Measurements from ENCODE around the gene SCMH1. TPM values are rescaled to one million over a fixed set of nuclear protein-coding genes. Genes with fewer than 3 reads are reported as not detected.

The SCMH1 gene
- polyA plus RNA-seq, 1 donor from 2014 or later: 23.0 TPM

- TF ChIP-seq MXI1 (conservative IDR thresholded peaks at IDR 0.05; ENCODE audit: poor library complexity, severe bottlenecking): no peak
- no peak for TF ChIP-seq TAF1 (IDR thresholded peaks at IDR 0.05; ENCODE audit: low read depth)
- TF ChIP-seq EP300 (conservative IDR thresholded peaks at IDR 0.05; ENCODE audit: poor library complexity, severe bottlenecking): no peak
- TF ChIP-seq POLR2AphosphoS5 (IDR thresholded peaks at IDR 0.05): no peak
- TF ChIP-seq SMC3 (conservative IDR thresholded peaks at IDR 0.05; ENCODE audit: poor library complexity): no peak
- no peak for TF ChIP-seq REST (IDR thresholded peaks at IDR 0.05; ENCODE audit: borderline replicate concordance)
- TF ChIP-seq, protein P1, sequence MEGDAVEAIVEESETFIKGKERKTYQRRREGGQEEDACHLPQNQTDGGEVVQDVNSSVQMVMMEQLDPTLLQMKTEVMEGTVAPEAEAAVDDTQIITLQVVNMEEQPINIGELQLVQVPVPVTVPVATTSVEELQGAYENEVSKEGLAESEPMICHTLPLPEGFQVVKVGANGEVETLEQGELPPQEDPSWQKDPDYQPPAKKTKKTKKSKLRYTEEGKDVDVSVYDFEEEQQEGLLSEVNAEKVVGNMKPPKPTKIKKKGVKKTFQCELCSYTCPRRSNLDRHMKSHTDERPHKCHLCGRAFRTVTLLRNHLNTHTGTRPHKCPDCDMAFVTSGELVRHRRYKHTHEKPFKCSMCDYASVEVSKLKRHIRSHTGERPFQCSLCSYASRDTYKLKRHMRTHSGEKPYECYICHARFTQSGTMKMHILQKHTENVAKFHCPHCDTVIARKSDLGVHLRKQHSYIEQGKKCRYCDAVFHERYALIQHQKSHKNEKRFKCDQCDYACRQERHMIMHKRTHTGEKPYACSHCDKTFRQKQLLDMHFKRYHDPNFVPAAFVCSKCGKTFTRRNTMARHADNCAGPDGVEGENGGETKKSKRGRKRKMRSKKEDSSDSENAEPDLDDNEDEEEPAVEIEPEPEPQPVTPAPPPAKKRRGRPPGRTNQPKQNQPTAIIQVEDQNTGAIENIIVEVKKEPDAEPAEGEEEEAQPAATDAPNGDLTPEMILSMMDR (IDR thresholded peaks at IDR 0.05; ENCODE audit: poor library complexity, severe bottlenecking): no peak
- no peak for TF ChIP-seq EZH2 (IDR thresholded peaks at IDR 0.05; ENCODE audit: borderline replicate concordance, insufficient read depth, low read length, poor library complexity, severe bottlenecking)
- TF ChIP-seq RAD21 (conservative IDR thresholded peaks at IDR 0.05): no peak
- Histone ChIP-seq H3K9me2 (ENCODE audit: insufficient read depth, low read length) (no peaks in the 10 kb centered on the region), H3K79me2 (replicated peaks; ENCODE audit: insufficient read depth, low read length) (no peaks in the 10 kb centered on the region), H3K9ac (ENCODE audit: low read length) (no peak overlapping the region), H3K27ac (ENCODE audit: low read length) (no peak overlapping the region), H3K36me3 (ENCODE audit: insufficient read depth, low read length) (peaks cover 11% of the 10 kb centered on the region), H3K9me3 (ENCODE audit: low read length) (no peaks in the 10 kb centered on the region), H2AFZ (ENCODE audit: low read depth, low read length) (no peak overlapping the region), H3K4me2 (ENCODE audit: low read length) (no peak overlapping the region), H3K27me3 (ENCODE audit: insufficient read depth, low read depth, low read length) (no peaks in the 10 kb centered on the region), H4K20me1 (ENCODE audit: insufficient read depth) (no peaks in the 10 kb centered on the region), H3K4me3 (ENCODE audit: low read length) (no peak overlapping the region), H3F3A (ENCODE audit: insufficient read depth, low read length, poor library complexity, severe bottlenecking) (no peaks in the 10 kb centered on the region)
These were observed 204.8 kb downstream of the SCMH1 start for GRCh38 chr1:41037116-41037903.

GRCh38 chr1:41033272-41033671, 208.8 kb downstream of the SCMH1 start:
- Histone ChIP-seq H3K4me2 (ENCODE audit: low read length) (no peak overlapping the region), H3K9ac (ENCODE audit: low read length) (no peak overlapping the region), H3K36me3 (ENCODE audit: insufficient read depth, low read length) (peaks cover 10% of the 10 kb centered on the region), H3K79me2 (replicated peaks; ENCODE audit: insufficient read depth, low read length) (no peaks in the 10 kb centered on the region), H3F3A (ENCODE audit: insufficient read depth, low read length, poor library complexity, severe bottlenecking) (no peaks in the 10 kb centered on the region), H3K4me3 (ENCODE audit: low read length) (no peak overlapping the region), H3K9me2 (ENCODE audit: insufficient read depth, low read length) (no peaks in the 10 kb centered on the region), H3K27me3 (ENCODE audit: insufficient read depth, low read depth, low read length) (no peaks in the 10 kb centered on the region), H2AFZ (ENCODE audit: low read depth, low read length) (no peak overlapping the region), H3K9me3 (ENCODE audit: low read length) (no peaks in the 10 kb centered on the region), H3K27ac (ENCODE audit: low read length) (no peak overlapping the region), H4K20me1 (ENCODE audit: insufficient read depth) (no peaks in the 10 kb centered on the region)
- TF ChIP-seq RAD21 (conservative IDR thresholded peaks at IDR 0.05): no peak

All from neural cell (in vitro differentiated cells).